ENCODE measurements around the gene BRMS1. TPM values are rescaled to one million over a fixed set of nuclear protein-coding genes. Genes with fewer than 3 reads are reported as not detected.
"Not testable (repeated sequence)": the region's sequence is repeated elsewhere in the genome, so short reads cannot be mapped to it uniquely, and the experiment has no call there.

Gene BRMS1
- total RNA-seq, 3 donors from 2014 or later = 52.0 to 61.6 (median 54.3) TPM

DNA sequence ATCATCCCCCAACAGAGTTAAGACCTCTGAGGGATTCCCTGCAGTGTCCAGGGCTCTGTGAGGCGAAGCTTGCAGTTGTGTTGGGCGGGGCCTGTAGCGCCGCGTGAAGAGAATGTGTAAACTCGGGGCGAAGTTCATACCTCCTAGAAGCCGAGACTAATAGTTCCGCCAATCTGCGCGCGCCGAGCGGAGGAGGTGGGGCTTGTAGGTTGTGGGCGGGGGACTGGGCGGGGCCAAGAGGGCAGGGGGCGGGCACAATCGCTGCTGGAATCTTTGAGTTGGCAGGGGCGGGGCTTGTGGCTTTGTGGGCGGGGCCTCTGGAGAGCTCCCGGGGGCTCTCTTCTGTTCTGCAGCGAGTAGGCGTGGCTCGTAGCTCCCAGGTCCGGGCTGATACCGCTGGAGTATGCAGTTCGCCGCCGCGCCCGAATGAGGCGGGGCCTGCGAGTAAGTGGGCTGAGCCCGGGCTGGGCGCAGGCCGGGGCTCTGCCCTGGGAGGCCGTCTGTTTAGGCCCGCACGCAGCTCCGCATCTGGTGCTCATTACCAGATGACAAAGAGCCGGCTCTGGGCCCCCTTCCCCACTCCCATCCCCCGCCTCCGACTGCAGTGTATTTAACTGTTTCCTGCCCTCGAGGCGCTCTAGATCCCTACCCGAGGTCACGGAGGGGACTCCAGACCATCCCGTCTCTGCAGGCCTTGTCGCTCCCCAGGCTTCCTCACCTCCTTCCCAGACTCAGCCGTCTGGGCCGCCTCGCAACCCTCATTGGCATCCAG is 32.2 kb downstream of the BRMS1 start:
- TF ChIP-seq POLR2A (IDR thresholded peaks at IDR 0.05) (no peak), POLR2AphosphoS5 (IDR thresholded peaks at IDR 0.05) (peak in 1 of 3 donors; percentile 43)
- TF ChIP-seq, protein P1, sequence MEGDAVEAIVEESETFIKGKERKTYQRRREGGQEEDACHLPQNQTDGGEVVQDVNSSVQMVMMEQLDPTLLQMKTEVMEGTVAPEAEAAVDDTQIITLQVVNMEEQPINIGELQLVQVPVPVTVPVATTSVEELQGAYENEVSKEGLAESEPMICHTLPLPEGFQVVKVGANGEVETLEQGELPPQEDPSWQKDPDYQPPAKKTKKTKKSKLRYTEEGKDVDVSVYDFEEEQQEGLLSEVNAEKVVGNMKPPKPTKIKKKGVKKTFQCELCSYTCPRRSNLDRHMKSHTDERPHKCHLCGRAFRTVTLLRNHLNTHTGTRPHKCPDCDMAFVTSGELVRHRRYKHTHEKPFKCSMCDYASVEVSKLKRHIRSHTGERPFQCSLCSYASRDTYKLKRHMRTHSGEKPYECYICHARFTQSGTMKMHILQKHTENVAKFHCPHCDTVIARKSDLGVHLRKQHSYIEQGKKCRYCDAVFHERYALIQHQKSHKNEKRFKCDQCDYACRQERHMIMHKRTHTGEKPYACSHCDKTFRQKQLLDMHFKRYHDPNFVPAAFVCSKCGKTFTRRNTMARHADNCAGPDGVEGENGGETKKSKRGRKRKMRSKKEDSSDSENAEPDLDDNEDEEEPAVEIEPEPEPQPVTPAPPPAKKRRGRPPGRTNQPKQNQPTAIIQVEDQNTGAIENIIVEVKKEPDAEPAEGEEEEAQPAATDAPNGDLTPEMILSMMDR (IDR thresholded peaks at IDR 0.05) = no peak
- peak overlapping the region; percentile 83 to 95 for H3K27ac ChIP-seq
- intact Hi-C loops (cut with DNase I; ENCODE audit: low total_unique reads) = no loop called here
- no peaks in the 10 kb centered on the region for H3K36me3 ChIP-seq
- peak; percentile 94 to 97 for DNase-seq (ENCODE audit: low spot score in 2 of 2)
- H3K27me3 ChIP-seq = peaks cover 3% of the 10 kb centered on the region in 2 donors
- H3K4me3 ChIP-seq = peak overlapping the region; percentile 53 to 77 (median 64)
- H3K9me3 ChIP-seq = no peaks in the 10 kb centered on the region
- H3K4me1 ChIP-seq = peaks cover 3 to 10% of the 10 kb centered on the region in 2 donors

DNA sequence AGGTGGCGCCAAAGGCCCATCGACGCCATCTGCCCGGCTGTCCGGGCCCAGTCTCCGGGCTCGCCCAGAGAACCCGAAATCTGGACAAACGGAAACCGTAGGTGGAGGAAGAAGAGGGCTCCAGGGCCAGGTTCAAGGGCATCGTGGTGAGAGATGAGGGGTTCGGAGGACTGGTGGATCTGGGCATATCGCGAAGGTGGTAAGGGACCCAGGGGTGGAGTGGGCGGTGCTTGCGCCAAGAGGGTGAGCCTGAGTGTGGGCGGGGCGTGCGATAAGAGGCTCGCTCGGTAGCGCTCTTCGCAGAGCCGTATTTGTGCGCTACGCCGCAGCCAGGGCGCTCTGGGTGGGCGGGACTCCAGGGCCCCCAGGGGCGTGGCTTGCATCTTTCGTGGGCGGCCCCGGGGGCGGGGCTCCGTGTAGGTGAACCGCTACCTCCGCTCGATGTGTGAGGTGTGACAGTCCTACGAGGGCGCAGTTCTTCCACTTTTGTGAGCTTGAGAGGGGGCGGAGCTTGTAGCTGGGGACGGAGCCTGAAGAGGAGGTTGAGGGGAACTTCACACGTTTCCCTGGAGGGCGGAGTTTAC is 32.8 kb downstream of the BRMS1 start:
- peak; percentile 77 to 92 for DNase-seq (ENCODE audit: low spot score in 2 of 2)
- H3K9me3 ChIP-seq = no peaks in the 10 kb centered on the region
- H3K36me3 ChIP-seq = no peaks in the 10 kb centered on the region
- peaks cover 3% of the 10 kb centered on the region in 2 donors for H3K27me3 ChIP-seq
- TF ChIP-seq, protein P1 (IDR thresholded peaks at IDR 0.05) = peak; percentile 44 to 92 (median 91)
- TF ChIP-seq POLR2AphosphoS5 (IDR thresholded peaks at IDR 0.05) (peak; percentile 12 to 43 (median 32)), POLR2A (IDR thresholded peaks at IDR 0.05) (no peak)
- intact Hi-C loops (cut with DNase I; ENCODE audit: low total_unique reads) = no loop called here
- peaks cover 0 to 6% of the 10 kb centered on the region in 2 donors for H3K4me1 ChIP-seq
- H3K4me3 ChIP-seq = peak overlapping the region; percentile 53 to 77 (median 64)
- H3K27ac ChIP-seq = peak overlapping the region; percentile 83 to 95

DNA sequence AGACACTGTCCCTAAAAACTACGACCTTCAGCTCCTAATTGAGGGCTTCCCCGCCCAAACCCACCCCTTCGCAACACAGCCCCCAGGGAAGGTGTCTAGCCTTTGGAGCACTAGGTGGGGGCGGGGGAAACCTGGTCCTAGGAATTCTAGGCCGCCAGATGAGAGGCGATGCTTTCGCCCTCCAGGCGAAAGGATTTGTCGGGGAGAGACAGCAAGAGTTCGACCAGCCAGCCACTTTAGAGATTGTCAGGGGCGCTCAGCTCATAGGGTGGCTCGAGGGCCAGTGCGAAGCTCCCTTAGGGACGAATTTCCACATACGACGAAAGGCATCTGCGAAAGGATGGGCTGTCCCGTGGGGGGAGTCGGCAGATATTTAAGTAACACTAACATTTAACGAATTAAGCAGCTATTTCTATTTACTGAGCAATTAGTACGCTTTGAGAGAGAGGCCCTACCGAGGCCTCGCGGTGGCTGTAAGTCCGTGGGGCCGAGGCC is 33.4 kb downstream of the BRMS1 start:
- Histone ChIP-seq H3K36me3 (no peaks in the 10 kb centered on the region), H3K9me3 (no peaks in the 10 kb centered on the region), H3K27me3 (peaks cover under 1 to 3% of the 10 kb centered on the region in 2 donors), H3K4me1 (peaks cover 0 to 6% of the 10 kb centered on the region in 2 donors), H3K27ac (peak overlapping the region; percentile 83 to 95), H3K4me3 (peak overlapping the region; percentile 53 to 77 (median 64))
- TF ChIP-seq, protein P1 (IDR thresholded peaks at IDR 0.05) = no peak
- TF ChIP-seq POLR2A (IDR thresholded peaks at IDR 0.05) (no peak), POLR2AphosphoS5 (IDR thresholded peaks at IDR 0.05) (no peak)
- intact Hi-C loops (cut with DNase I; ENCODE audit: low total_unique reads) = no loop called here
- DNase-seq (ENCODE audit: low spot score in 2 of 2) = no peak

DNA sequence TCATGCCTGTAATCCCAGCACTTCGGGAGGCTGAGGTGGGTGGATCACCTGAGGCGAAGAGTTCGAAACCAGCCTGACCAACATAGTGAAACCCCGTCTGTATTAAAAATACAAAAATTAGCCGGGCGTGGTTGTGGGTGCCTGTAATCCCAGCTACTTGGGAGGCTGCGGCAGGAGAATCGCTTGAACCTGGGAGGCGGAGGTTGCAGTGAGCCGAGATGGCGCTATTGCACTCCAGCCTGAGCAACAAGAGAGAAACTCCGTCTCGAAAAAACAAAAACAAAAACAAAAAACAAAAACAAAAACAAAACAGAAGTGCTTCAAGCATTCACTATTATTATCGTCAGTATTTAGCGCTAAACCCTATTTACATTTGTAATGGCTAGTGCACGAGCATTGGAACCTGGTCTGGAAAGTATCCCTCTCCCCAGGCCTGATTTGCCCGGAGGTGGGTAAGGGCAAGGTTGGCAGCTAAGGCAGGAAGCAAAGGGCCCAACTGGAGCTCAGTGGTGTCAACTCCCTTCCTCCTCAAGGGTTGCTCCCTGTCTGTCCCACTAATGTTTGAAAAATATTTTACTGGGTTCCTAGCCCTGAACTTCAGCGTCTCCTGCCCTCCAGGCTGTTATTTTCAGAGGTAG is 34.0 kb downstream of the BRMS1 start:
- H3K27me3 ChIP-seq; H3K4me3 ChIP-seq; H3K4me1 ChIP-seq; H3K36me3 ChIP-seq; H3K9me3 ChIP-seq; intact Hi-C loops (cut with DNase I; ENCODE audit: low total_unique reads); DNase-seq (ENCODE audit: low spot score in 2 of 2); H3K27ac ChIP-seq: not testable (repeated sequence)

DNA sequence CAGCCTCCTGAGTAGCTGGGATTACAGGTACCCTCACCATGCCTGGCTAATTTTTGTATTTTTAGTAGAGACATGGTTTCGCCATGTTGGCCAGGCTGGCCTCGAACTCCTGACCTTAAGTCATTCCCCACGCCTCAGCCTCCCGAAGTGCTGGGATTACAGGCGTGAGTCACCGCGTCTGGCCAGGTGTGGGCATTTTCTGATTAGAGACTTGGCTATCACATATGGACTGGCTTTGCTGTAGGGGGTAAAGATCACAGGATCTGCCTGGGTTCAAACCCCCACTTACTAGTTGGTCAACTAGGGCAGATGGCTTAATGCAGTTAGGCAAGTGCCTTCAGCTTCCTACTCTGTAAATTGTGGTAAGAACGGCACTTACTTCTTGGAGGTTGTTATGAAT is 34.6 kb downstream of the BRMS1 start:
- Histone ChIP-seq H3K9me3 (no peaks in the 10 kb centered on the region), H3K27me3 (peaks cover 0 to 3% of the 10 kb centered on the region in 2 donors), H3K4me1 (peaks cover 0 to 6% of the 10 kb centered on the region in 2 donors), H3K36me3 (no peaks in the 10 kb centered on the region), H3K4me3 (no peak overlapping the region), H3K27ac (no peak overlapping the region)
- TF ChIP-seq POLR2AphosphoS5 (IDR thresholded peaks at IDR 0.05) (no peak), POLR2A (IDR thresholded peaks at IDR 0.05) (no peak)
- TF ChIP-seq, protein P1 (IDR thresholded peaks at IDR 0.05) = no peak
- intact Hi-C loops (cut with DNase I; ENCODE audit: low total_unique reads) = no loop called here
- no peak for DNase-seq (ENCODE audit: low spot score in 2 of 2)
